Vagina (tissue), 2 donors: ENCODE data around the gene CCDC126. TPM values are rescaled to one million over a fixed set of nuclear protein-coding genes. Genes with fewer than 3 reads are reported as not detected.
A peak's percentile ranks its signal among the peaks of the same experiment; 100 is the strongest.
"Not testable (repeated sequence)": the region's sequence is repeated elsewhere in the genome, so short reads cannot be mapped to it uniquely, and the experiment has no call there.

Source experiments
- DNase-seq, 2 donors: peaks; one replicate each; pipeline ENCODE4 v3.0.0-alpha.2; 2017; ENCODE audit errors: extremely low spot score in 2 of 2
- H3K27ac ChIP-seq: fragments of 200-600 bp; sonication (generic); one replicate; pipeline ENCODE4 v1.5.1; 2019
- H3K27me3 ChIP-seq: fragments of 200-600 bp; sonication (generic); one replicate; pipeline ENCODE4 v1.5.1; 2019
- H3K36me3 ChIP-seq, 2 donors: fragments of 200-600 bp; sonication (generic); one replicate each; pipeline ENCODE4 v1.5.1; 2017 to 2019
- H3K4me1 ChIP-seq: fragments of 200-600 bp; sonication (generic); one replicate; pipeline ENCODE4 v1.5.1; 2019
- H3K4me3 ChIP-seq, 2 donors: fragments of 200-600 bp; sonication (generic); 1 replicate in 1 of 2; 2 replicates in 1 of 2; pipeline ENCODE4 v1.5.1; 2016 to 2019
- H3K9me3 ChIP-seq: fragments of 200-600 bp; sonication (generic); one replicate; pipeline ENCODE4 v1.5.1; 2019
- CTCF ChIP-seq, 3 experiments: fragments of 450-650 bp in 2 of 3; fragments of 200-600 bp in 1 of 3; sonication (generic) in 1 of 3; IDR thresholded peaks; one replicate each; pipeline ENCODE4 v1.5.1; 2017 to 2019; ENCODE audit warnings: antibody characterized with exemption in 3 of 3, mild to moderate bottlenecking in 2 of 3, moderate library complexity in 2 of 3
- POLR2A ChIP-seq, 2 donors: fragments of 450-650 bp; IDR thresholded peaks; one replicate each; pipeline ENCODE4 v1.6.1; 2017; ENCODE audit warnings: antibody characterized with exemption in 2 of 2, mild to moderate bottlenecking in 2 of 2, moderate library complexity in 2 of 2
- POLR2AphosphoS5 ChIP-seq, 2 donors: sonication (generic); formaldehyde crosslinking; IDR thresholded peaks; one replicate each; pipeline ENCODE4 v1.9.0; 2017; ENCODE audit warnings: antibody characterized with exemption in 2 of 2, mild to moderate bottlenecking in 2 of 2, low read depth in 1 of 2; ENCODE audit not compliant: insufficient read depth in 1 of 2
- intact Hi-C: fragments of 100-400 bp; cut with DNase I; formaldehyde crosslinking; loops from one replicate; pipeline ENCODE4 v1.15.1; 2023
- total RNA-seq: library from RNA; depleted of rRNA; stranded (reverse); fragments of >200 nt; gene quantifications from one replicate; pipeline ENCODE4 v1.2.3, GENCODE V29; 2016

The CCDC126 gene
- total RNA-seq = 18.7 TPM

GRCh38 chr7:23597094-23598091 lies at the start of gene CCDC126:
CCDC126 (plus strand) TSS chr7:23597382; CDS start chr7:23611316, 13,934 bp downstream.
- intact Hi-C loops = no loop called here
- no peaks in the 10 kb centered on the region for H3K36me3 ChIP-seq
- no peaks in the 10 kb centered on the region for H3K9me3 ChIP-seq
- DNase-seq = peak in 1 of 2 donors; percentile 94
- peak within 1 kb of the TSS; percentile 94 for H3K27ac ChIP-seq
- H3K4me1 ChIP-seq = peaks cover 33% of the 10 kb centered on the region
- H3K27me3 ChIP-seq = no peaks in the 10 kb centered on the region
- H3K4me3 ChIP-seq = peak within 1 kb of the TSS; percentile 74 to 95
- no peak for TF ChIP-seq CTCF (IDR thresholded peaks at IDR 0.05)
- peak; percentile 87 to 89 for TF ChIP-seq POLR2AphosphoS5 (IDR thresholded peaks at IDR 0.05; ENCODE audit: insufficient read depth in 1 of 2, low read depth in 1 of 2)
- TF ChIP-seq POLR2A (IDR thresholded peaks at IDR 0.05) = peak in 1 of 2 donors; percentile 30

GRCh38 chr7:23547662-23548061 lies 49.5 kb upstream of the CCDC126 start:
- TF ChIP-seq POLR2AphosphoS5 (IDR thresholded peaks at IDR 0.05; ENCODE audit: insufficient read depth in 1 of 2, low read depth in 1 of 2) (no peak), CTCF (IDR thresholded peaks at IDR 0.05) (no peak), POLR2A (IDR thresholded peaks at IDR 0.05) (no peak)
- intact Hi-C loops = no loop called here

GRCh38 chr7:23558303-23558702 lies 38.9 kb upstream of the CCDC126 start:
- intact Hi-C loops = no loop called here
- no peak overlapping the region for H3K4me3 ChIP-seq
- TF ChIP-seq CTCF (IDR thresholded peaks at IDR 0.05) (no peak), POLR2AphosphoS5 (IDR thresholded peaks at IDR 0.05; ENCODE audit: insufficient read depth in 1 of 2, low read depth in 1 of 2) (no peak), POLR2A (IDR thresholded peaks at IDR 0.05) (no peak)
- H3K27ac ChIP-seq = no peak overlapping the region
- no peaks in the 10 kb centered on the region for H3K9me3 ChIP-seq
- H3K27me3 ChIP-seq = no peaks in the 10 kb centered on the region
- no peaks in the 10 kb centered on the region for H3K4me1 ChIP-seq
- no peaks in the 10 kb centered on the region for H3K36me3 ChIP-seq
- no peak for DNase-seq

More at GRCh38 chr7:23547662-23548061, 49.5 kb upstream of the CCDC126 start:
- H3K4me3 ChIP-seq = no peak overlapping the region
- H3K27ac ChIP-seq = no peak overlapping the region
- H3K27me3 ChIP-seq = no peaks in the 10 kb centered on the region
- H3K4me1 ChIP-seq = no peaks in the 10 kb centered on the region
- DNase-seq = no peak
- H3K36me3 ChIP-seq = no peaks in the 10 kb centered on the region
- H3K9me3 ChIP-seq = no peaks in the 10 kb centered on the region

GRCh38 chr7:23570592-23571200 lies 26.5 kb upstream of the CCDC126 start:
- TF ChIP-seq CTCF (IDR thresholded peaks at IDR 0.05) (peak; percentile 67 to 87 (median 85)), POLR2A (IDR thresholded peaks at IDR 0.05) (no peak)
- no peaks in the 10 kb centered on the region for H3K9me3 ChIP-seq
- no peaks in the 10 kb centered on the region for H3K4me1 ChIP-seq
- H3K27ac ChIP-seq = no peak overlapping the region
- no peaks in the 10 kb centered on the region for H3K27me3 ChIP-seq
- DNase-seq = no peak
- H3K36me3 ChIP-seq = no peaks in the 10 kb centered on the region
- intact Hi-C loops = loop anchor here (5.0 kb wide), 1 partner anchor 142 kb away; the partner anchor contains the start of gene STK31
- H3K4me3 ChIP-seq = no peak overlapping the region

GRCh38 chr7:23581975-23582374 lies 15.2 kb upstream of the CCDC126 start:
- intact Hi-C loops = not testable (repeated sequence)

GRCh38 chr7:23585304-23585703 lies 11.9 kb upstream of the CCDC126 start:
- H3K4me3 ChIP-seq, H3K9me3 ChIP-seq, H3K36me3 ChIP-seq, H3K4me1 ChIP-seq, H3K27ac ChIP-seq, DNase-seq, H3K27me3 ChIP-seq, intact Hi-C loops: not testable (repeated sequence)

More at GRCh38 chr7:23581975-23582374, 15.2 kb upstream of the CCDC126 start:
- H3K27me3 ChIP-seq, H3K27ac ChIP-seq, H3K9me3 ChIP-seq, H3K4me1 ChIP-seq, H3K4me3 ChIP-seq, DNase-seq, H3K36me3 ChIP-seq: not testable (repeated sequence)
